GM18867 (cell line): ENCODE data around the gene KDM7A.

Source experiments
- ATAC-seq: cut with Tn5 transposase; IDR thresholded peaks from one replicate; pipeline ENCODE4 v1.9.1; 2021; ENCODE audit warnings: mild to moderate bottlenecking, moderate library complexity; ENCODE audit not compliant: unreplicated experiment

The KDM7A gene

GRCh38 chr7:140057143-140057535, 119.6 kb downstream of the KDM7A start:
- ATAC-seq, result no peak

- ATAC-seq, result no peak
Observed at GRCh38 chr7:140056431-140057142, 120.2 kb downstream of the KDM7A start.

- no peak for ATAC-seq
Observed at GRCh38 chr7:140055833-140056232, 121.0 kb downstream of the KDM7A start.

GRCh38 chr7:140054751-140055150, 122.0 kb downstream of the KDM7A start:
- no peak for ATAC-seq

- peak; percentile 96 for ATAC-seq
Observed at GRCh38 chr7:140053812-140054539, 122.8 kb downstream of the KDM7A start.

GRCh38 chr7:140051820-140052219, 125.0 kb downstream of the KDM7A start:
- ATAC-seq, result no peak

- no peak for ATAC-seq
Observed at GRCh38 chr7:140050100-140050499, 126.7 kb downstream of the KDM7A start.

GRCh38 chr7:140049339-140050024, 127.3 kb downstream of the KDM7A start:
- no peak for ATAC-seq

- ATAC-seq, result no peak
Observed at GRCh38 chr7:140048989-140049338, 127.8 kb downstream of the KDM7A start.

GRCh38 chr7:140048138-140048537, 128.6 kb downstream of the KDM7A start:
- ATAC-seq, result no peak

GRCh38 chr7:140047197-140047596, 129.6 kb downstream of the KDM7A start:
- ATAC-seq, result no peak

- no peak for ATAC-seq
Observed at GRCh38 chr7:140045697-140046096, 131.1 kb downstream of the KDM7A start.

- no peak for ATAC-seq
Observed at GRCh38 chr7:140044251-140044650, 132.5 kb downstream of the KDM7A start.

GRCh38 chr7:140042386-140042670, 134.5 kb downstream of the KDM7A start:
- ATAC-seq, result no peak

- ATAC-seq, result no peak
Observed at GRCh38 chr7:140041659-140042385, 135.0 kb downstream of the KDM7A start.

GRCh38 chr7:140039896-140040295, 136.9 kb downstream of the KDM7A start:
- no peak for ATAC-seq

- ATAC-seq, result no peak
Observed at GRCh38 chr7:140039066-140039465, 137.7 kb downstream of the KDM7A start.

GRCh38 chr7:140036224-140036962, 140.4 kb downstream of the KDM7A start:
- peak; percentile 86 for ATAC-seq

- no peak for ATAC-seq
Observed at GRCh38 chr7:140035400-140036223, 141.2 kb downstream of the KDM7A start.
